NCI-H1694 treated with DMSO at 0.1 percent for 48 hours (cell line): ENCODE measurements around the gene ASH1L.
A peak's percentile ranks its signal among the peaks of the same experiment; 100 is the strongest.
"Not testable (repeated sequence)": the region's sequence is repeated elsewhere in the genome, so short reads cannot be mapped to it uniquely, and the experiment has no call there.

Experiments used
- DNase-seq: peaks from one replicate; lab custom pipeline; 2025; lab: John Stamatoyannopoulos, UW

ASH1L gene

DNA sequence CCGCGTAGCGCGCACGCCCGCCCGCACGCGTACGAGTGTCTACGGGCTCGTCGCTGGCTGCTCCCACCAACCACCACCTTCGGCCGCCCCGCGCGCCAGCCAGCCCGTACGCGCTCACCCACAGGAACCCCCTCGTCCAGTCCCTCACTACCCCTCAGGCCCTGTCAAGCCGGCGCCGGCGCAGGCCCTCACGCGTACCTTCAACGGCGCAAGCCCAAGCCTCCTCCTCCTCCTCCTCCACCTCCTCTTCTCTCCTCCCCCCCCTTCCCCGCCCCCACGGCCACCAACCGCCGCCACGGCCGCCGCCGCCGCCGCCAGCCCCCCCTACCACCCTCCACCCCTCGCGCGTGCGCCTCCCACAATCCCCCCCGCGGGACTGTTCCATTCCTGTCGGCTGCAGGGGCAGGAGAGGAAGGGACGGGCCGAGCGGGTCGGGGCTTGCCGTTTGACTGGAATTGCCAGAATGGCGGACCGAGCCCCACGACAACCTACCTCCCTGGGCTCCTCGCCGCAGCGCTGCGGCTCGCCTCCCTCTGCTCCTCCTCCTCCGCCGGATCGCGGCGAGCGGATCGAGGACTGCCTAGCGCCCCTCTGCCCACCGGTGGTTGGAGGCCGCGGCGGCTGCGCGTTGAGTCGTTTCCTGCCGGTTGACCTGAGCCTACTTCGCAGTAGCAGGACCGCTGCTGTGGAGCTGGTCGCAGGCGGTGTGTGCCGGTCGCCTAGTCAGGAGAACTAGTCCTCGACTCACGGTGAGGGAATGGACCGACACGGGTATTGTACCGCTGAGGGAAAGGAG, at the start of gene ASH1L:
Gene ASH1L, minus strand, starts transcription at position 223 of the 796 bp plus-strand sequence. CDS start 41,284 bp downstream, outside the sequence.
- DNase-seq: peak; percentile 97

DNA sequence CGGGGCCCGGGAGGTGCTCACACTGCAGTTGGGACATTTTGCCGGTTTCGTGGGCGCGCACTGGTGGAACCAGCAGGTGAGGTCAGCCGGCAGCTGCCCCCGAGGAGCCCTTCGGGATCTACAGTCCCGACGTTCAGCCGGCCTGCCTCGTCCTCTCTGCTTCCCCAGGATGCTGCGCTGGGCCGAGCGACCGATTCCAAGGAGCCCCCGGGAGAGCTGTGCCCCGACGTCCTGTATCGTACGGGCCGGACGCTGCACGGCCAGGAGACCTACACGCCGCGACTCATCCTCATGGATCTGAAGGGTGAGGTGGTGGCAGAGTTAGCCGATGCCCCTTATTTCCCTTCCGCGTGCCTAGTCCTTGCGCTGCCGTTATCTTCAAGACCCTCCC, 47.6 kb upstream of the ASH1L start:
- DNase-seq: not testable (repeated sequence)

GRCh38 chr1:155609515-155610256, 47.1 kb upstream of the ASH1L start, which contains the start of gene MSTO1:
TSS of gene MSTO1 (plus strand) at chr1:155610218. CDS start at chr1:155610249, 31 bp downstream.
- DNase-seq: peak; percentile 99

GRCh38 chr1:155608888-155609225, 46.3 kb upstream of the ASH1L start:
- no peak for DNase-seq

- no peak for DNase-seq
These were observed 45.1 kb upstream of the ASH1L start for GRCh38 chr1:155607708-155608107.

GRCh38 chr1:155599828-155600572, 37.4 kb upstream of the ASH1L start:
- not testable (repeated sequence) for DNase-seq

DNA sequence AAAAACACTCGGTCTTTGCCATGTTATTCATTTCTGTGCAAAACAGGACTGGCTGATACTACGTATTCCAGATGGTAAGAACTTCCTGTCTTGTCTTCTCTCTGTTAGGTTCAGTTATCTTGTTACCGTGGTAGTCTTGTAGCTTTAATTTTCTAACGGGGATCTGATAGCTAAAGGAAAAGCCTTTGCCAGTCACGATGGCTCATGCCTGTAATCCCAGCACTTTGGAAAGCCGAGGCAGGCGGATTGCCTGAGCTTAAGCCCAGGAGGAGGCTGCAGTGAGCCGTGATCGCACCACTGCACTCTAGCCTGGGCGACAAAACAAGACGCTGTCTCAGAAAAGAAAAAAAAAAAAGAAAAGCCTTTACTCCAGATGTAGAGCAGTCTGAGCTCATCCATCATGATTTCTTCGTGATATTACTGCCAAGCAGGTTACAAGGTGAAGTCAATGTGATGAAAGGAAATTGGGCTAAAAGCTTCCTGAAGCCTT, 36.3 kb upstream of the ASH1L start:
- DNase-seq: no peak

GRCh38 chr1:155596864-155597263, 34.3 kb upstream of the ASH1L start:
- no peak for DNase-seq

GRCh38 chr1:155595877-155596474, 33.4 kb upstream of the ASH1L start:
- peak; percentile 61 for DNase-seq

- DNase-seq: peak; percentile 93
These were observed 29.2 kb upstream of the ASH1L start for GRCh38 chr1:155591770-155592169.

- not testable (repeated sequence) for DNase-seq
These were observed 28.1 kb upstream of the ASH1L start for GRCh38 chr1:155590516-155591247.

- DNase-seq: not testable (repeated sequence)
These were observed 26.7 kb upstream of the ASH1L start for GRCh38 chr1:155589282-155589681.

DNA sequence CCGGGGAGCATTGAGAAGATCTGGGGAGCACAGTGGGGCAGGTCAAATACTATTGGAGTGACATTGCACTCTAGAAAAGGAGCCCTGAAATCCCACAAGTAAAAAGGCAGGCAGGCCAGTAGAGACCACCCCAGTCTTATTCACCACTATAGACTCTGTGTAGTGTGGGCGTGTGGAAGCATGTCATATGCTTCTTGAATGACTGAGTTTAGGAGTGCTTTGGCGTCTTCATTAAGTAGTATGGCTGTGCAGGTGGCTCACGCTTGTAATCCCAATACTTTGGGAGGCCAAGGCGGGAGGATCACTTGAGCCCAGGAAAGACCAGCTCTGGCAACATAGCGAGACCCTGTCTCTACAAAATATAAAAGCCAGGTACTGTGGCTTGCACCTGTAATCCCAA, 21.2 kb upstream of the ASH1L start:
- DNase-seq: not testable (repeated sequence)

DNA sequence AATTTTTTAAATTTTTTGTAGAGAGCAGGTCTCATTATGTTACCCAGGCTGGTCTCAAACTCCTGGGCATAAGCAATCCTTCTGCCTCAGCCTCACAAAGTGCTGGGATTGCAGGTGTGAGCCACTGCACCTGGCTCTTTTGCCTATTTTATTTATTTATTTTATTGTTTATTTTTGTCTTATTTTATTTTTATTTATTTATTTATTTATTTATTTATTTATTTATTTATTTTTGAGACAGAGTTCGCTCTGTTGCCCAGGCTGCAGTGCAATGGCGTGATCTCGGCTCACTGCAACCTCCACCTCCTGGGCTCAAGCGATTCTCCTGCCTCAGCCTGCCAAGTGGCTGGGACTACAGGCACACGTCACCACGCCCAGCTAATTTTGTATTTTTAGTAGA, 13.0 kb upstream of the ASH1L start:
- not testable (repeated sequence) for DNase-seq

DNA sequence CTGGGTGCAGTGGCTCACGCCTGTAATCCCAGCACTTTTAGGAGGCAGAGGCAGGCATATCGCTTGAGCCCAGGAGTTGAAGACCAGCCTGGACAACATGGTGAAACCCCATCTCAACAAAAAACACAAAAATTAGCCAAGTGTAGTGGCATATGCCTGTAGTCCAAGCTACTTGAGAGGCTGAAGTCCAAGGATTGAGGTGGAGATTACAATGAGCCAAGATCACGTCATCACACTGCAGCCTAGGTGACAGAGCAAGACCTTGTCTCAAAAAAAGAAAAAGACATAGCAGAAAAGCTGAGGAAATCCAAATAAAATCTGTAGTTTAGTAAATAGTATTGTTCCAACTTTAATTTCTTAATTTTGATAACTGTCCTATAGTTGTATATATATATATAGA, 11.5 kb upstream of the ASH1L start:
- no peak for DNase-seq

DNA sequence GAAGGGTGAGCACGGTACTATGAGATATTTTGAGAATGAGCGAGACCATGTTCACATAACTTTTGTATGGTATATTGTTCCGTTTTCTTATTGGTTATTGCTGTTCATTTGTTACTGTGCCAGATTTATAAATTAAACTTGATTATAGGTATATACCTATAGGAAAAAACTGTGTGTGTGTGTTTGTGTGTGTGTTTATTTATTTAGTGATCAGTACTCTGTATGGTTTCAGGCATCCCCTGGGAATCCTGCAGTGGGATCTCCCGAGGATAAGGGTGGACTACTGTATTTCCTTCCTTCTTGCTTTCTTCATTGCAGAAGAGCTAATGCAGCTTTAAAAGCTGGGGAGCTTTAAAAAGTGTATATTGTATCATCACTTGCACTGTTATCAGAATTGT, 8.0 kb upstream of the ASH1L start:
- DNase-seq: no peak

DNA sequence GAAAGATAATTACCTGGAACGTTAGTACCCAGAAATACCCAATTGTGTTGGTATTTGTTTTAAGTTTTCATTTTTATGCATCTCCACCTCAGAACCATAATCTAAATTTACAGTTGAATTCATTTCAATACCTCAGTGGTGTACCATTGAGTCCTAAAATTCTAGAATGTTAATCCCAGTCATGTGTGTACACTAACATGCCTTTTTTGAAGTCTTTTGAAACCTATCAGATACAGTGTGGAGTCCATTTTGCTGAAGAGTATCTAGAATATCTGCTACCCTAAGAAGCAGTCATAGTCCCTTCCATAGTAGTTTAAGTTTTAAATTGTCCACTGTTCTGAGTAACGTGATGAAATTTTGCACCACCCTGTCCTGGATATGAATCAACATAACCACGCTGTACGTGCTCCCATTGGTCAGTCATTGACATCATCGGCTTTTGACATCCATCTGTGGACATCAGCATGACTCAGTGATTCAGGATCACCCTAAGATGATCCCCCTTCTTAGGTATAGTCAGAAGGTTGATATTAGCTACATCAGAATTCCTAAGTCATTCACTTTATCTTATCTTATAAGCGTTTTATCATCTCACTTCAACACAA, 7.5 kb upstream of the ASH1L start:
- DNase-seq: no peak

- peak; percentile 57 for DNase-seq
These were observed 897 bp upstream of the ASH1L start for GRCh38 chr1:155563377-155564022.

- not testable (repeated sequence) for DNase-seq
These were observed 623 bp downstream of the ASH1L start for GRCh38 chr1:155561779-155562580.
